ENCODE results near the gene DCP1B.

The DCP1B gene

GRCh38 chr12:1933342-1934051 lies 70.8 kb downstream of the DCP1B start:
- Histone ChIP-seq H3K36me3 (ENCODE audit: control insufficient read depth, insufficient read depth, low read length) (peaks cover 10% of the 10 kb centered on the region), H3K9me3 (ENCODE audit: control insufficient read depth, insufficient read depth, low read length) (no peaks in the 10 kb centered on the region), H3K9ac (ENCODE audit: low read depth, low read length) (peak overlapping the region; percentile 20; the same call in 1 of the 2 replicates), H3K27ac (ENCODE audit: low read depth, low read length) (no peak overlapping the region), H3K4me1 (ENCODE audit: control insufficient read depth, insufficient read depth, low read length) (no peaks in the 10 kb centered on the region), H3K4me3 (ENCODE audit: low read depth, low read length) (no peak overlapping the region), H3K27me3 (ENCODE audit: control insufficient read depth, insufficient read depth, low read length) (no peaks in the 10 kb centered on the region)

DNA sequence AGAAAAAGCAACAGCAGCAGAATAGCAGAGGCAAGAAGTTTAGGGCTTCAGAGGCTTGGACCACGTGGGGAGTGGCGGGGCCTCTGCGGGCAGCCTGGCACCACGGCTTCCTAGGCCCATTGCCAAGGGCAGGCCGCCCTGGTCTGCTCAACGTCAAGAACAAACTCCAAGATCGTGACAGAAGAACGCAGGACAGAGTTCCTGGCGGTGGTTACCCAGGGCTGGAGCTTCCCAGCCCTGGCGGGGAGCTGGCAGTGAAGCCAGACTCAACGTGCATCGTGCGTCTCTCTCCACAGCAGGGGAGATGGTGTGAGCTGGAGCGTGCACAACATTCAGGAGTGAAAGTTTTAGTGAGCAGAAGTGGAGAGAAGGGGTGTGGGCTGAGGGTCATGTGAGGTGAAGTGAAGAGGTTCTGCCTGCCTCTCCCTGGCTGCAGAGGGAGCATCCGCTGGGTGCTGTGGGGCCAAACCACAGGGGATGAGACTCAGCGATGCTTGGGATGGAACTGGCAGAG lies 71.9 kb downstream of the DCP1B start:
- Histone ChIP-seq H3K27me3 (ENCODE audit: control insufficient read depth, insufficient read depth, low read length) (no peaks in the 10 kb centered on the region), H3K4me1 (ENCODE audit: control insufficient read depth, insufficient read depth, low read length) (no peaks in the 10 kb centered on the region), H3K4me3 (ENCODE audit: low read depth, low read length) (no peak overlapping the region), H3K9me3 (ENCODE audit: control insufficient read depth, insufficient read depth, low read length) (no peaks in the 10 kb centered on the region), H3K36me3 (ENCODE audit: control insufficient read depth, insufficient read depth, low read length) (no peaks in the 10 kb centered on the region), H3K9ac (ENCODE audit: low read depth, low read length) (no peak overlapping the region), H3K27ac (ENCODE audit: low read depth, low read length) (no peak overlapping the region)

- no peak overlapping the region for H3K9ac ChIP-seq (ENCODE audit: low read depth, low read length)
- no peak overlapping the region for H3K4me3 ChIP-seq (ENCODE audit: low read depth, low read length)
- no peaks in the 10 kb centered on the region for H3K36me3 ChIP-seq (ENCODE audit: control insufficient read depth, insufficient read depth, low read length)
- no peak overlapping the region for H3K27ac ChIP-seq (ENCODE audit: low read depth, low read length)
- H3K9me3 ChIP-seq (ENCODE audit: control insufficient read depth, insufficient read depth, low read length): no peaks in the 10 kb centered on the region
- no peaks in the 10 kb centered on the region for H3K27me3 ChIP-seq (ENCODE audit: control insufficient read depth, insufficient read depth, low read length)
- no peaks in the 10 kb centered on the region for H3K4me1 ChIP-seq (ENCODE audit: control insufficient read depth, insufficient read depth, low read length)
These were observed 72.6 kb downstream of the DCP1B start for GRCh38 chr12:1931642-1932041.

DNA sequence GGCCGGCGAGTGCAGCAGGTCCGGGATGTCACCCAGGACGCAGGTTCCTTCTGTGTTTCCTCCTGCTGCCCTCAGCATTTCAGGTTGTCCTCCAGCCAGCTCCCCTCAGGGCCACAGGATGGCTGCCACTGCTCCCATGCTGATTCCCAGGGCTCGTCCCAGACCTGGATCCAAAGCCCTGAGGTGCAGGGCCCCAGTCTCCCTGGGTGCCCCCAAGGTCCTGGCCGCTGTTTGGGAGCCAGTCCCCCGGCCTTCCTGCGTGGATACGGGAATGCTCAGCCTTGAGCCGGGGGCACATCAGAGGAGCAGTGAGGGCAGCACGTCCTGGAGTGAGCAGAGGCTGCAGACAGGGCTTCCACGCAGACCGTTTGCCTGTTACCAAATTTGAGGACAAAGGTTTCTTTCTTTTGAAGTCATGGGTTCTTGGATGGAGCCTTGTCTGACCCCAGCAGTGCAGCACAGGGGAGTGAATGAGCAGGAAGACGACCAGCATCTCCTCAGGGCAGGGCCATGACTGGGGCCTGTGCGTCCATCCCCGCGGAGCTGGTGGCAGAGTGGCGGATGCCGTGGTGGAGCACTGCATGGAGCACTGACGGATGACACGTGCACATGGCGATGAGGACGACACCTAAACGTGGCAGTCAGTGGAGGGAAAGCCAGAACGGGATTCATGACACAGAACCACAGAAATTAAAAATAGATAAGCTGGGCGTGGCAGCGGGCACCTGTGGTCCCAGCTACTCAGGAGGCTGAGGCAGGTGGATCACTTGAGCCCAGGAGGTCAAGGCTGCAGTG lies 73.3 kb downstream of the DCP1B start:
- H3K9me3 ChIP-seq (ENCODE audit: control insufficient read depth, insufficient read depth, low read length): no peaks in the 10 kb centered on the region
- no peaks in the 10 kb centered on the region for H3K4me1 ChIP-seq (ENCODE audit: control insufficient read depth, insufficient read depth, low read length)
- no peak overlapping the region for H3K9ac ChIP-seq (ENCODE audit: low read depth, low read length)
- H3K4me3 ChIP-seq (ENCODE audit: low read depth, low read length): no peak overlapping the region
- H3K36me3 ChIP-seq (ENCODE audit: control insufficient read depth, insufficient read depth, low read length): no peaks in the 10 kb centered on the region
- no peaks in the 10 kb centered on the region for H3K27me3 ChIP-seq (ENCODE audit: control insufficient read depth, insufficient read depth, low read length)
- H3K27ac ChIP-seq (ENCODE audit: low read depth, low read length): no peak overlapping the region

DNA sequence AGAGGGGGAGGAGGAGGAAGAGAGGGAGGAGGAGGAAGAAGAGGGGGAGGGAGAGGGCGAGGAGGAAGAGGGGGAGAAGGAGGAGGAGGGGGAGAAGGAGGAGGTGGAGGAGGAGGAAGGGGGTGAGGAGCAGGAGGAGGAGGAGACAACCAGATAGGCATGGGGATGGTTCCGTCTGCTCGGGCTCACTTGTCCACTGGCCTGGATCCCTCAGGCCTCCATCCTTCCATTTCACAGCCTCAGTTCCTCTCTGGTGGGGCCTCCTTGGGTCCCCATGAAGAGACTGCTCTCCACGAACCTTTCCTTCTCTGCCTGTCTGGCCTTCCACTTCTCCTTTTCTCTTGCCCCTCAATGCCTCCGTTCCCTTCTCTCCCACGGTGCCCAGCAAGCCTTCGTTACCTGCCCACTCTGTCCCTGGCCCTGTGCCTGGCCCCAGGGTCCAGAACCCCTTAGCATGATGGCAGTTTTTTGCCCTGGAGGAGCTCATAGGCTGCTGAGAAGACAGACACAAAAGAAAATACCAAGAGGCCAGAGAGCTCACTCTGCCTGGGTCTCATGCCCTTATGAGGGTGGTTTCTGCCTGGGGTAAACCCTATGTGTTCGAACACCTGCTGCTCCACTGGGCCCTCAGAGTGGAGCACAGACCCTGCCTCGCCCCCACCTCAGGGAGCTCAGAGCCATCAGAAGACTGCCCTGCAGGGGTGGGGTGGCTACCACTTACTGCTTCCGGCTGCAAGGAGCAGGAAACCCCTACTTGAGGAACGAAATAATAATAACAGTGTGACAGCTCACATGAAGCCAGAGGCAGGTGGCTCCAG lies 74.1 kb downstream of the DCP1B start:
- no peak overlapping the region for H3K9ac ChIP-seq (ENCODE audit: low read depth, low read length)

DNA sequence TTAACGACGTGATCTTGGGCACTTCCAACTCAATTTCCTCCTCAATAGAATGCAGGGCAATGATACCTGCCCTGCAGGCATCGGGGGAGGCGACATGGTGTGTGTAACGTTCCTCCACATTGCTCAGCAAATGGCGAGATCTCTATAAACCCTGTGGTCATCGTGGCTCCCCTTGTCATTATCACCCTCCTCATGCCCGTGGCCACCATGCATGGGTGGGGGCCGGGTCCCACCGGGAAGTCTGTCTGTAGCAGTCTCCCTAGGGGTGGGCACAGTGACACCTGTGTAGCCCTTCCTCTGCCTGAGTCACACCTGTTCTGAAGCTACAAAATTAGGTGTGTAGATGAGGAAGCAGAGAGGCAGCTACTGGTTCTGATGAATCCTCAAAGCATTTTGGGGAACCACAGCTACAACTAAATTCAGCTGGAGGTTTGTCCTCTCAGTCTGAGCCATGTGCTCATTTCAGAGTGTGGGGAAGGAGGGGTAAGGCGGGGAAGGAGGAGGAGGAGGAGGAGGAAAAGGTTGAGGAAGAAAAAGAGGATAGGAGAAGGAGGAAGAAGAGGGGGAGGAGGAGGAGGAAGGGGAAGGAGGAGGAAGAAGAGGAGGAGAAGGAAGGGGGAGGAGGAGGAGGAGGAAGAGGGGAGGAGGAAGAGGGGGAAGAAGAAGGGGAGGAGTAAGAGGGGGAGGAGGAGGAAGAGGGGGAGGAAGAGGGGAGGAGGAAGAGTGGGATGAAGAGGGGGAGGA lies 74.8 kb downstream of the DCP1B start:
- no peaks in the 10 kb centered on the region for H3K9me3 ChIP-seq (ENCODE audit: control insufficient read depth, insufficient read depth, low read length)
- H3K4me3 ChIP-seq (ENCODE audit: low read depth, low read length): no peak overlapping the region
- no peaks in the 10 kb centered on the region for H3K27me3 ChIP-seq (ENCODE audit: control insufficient read depth, insufficient read depth, low read length)
- no peaks in the 10 kb centered on the region for H3K4me1 ChIP-seq (ENCODE audit: control insufficient read depth, insufficient read depth, low read length)
- H3K9ac ChIP-seq (ENCODE audit: low read depth, low read length): no peak overlapping the region
- no peak overlapping the region for H3K27ac ChIP-seq (ENCODE audit: low read depth, low read length)
- H3K36me3 ChIP-seq (ENCODE audit: control insufficient read depth, insufficient read depth, low read length): no peaks in the 10 kb centered on the region

More for the DNA sequence above, 74.1 kb downstream of the DCP1B start:
- Histone ChIP-seq H3K36me3 (ENCODE audit: control insufficient read depth, insufficient read depth, low read length) (no peaks in the 10 kb centered on the region), H3K27me3 (ENCODE audit: control insufficient read depth, insufficient read depth, low read length) (no peaks in the 10 kb centered on the region), H3K4me3 (ENCODE audit: low read depth, low read length) (no peak overlapping the region), H3K9me3 (ENCODE audit: control insufficient read depth, insufficient read depth, low read length) (no peaks in the 10 kb centered on the region), H3K4me1 (ENCODE audit: control insufficient read depth, insufficient read depth, low read length) (no peaks in the 10 kb centered on the region), H3K27ac (ENCODE audit: low read depth, low read length) (no peak overlapping the region)

- H3K4me1 ChIP-seq (ENCODE audit: control insufficient read depth, insufficient read depth, low read length): no peaks in the 10 kb centered on the region
These were observed 75.7 kb downstream of the DCP1B start for GRCh38 chr12:1928439-1929121.

DNA sequence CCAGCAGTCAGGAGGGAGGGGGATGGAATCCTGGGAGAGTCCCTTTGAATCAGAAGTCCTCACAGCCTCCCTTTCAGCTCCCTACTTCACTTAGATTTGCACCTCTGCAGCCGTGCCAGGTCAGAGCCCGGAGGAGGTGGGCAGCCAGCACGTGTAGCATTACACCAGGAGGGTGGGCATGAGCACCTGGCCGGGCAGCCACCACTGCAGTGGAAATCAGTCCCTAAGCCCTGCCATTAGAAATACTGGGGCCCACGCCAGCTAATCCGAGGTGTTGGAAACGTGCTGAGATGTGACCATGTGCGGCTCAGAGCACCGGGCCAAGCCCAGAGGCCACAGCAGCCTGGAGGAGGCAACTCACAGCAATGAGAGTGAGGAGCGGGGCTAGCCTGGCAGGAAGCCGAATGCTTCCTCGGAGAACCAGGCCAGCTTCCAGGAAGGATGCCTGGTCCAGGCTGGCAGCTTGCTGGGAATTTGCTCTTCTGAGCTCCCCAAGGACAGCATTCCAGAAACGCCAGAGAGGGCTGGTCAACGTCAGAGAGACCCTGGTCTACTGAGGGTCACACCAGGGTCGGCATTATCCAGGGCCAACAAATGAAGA lies 76.4 kb downstream of the DCP1B start:
- Histone ChIP-seq H3K9ac (ENCODE audit: low read depth, low read length) (no peak overlapping the region), H3K9me3 (ENCODE audit: control insufficient read depth, insufficient read depth, low read length) (no peaks in the 10 kb centered on the region), H3K27ac (ENCODE audit: low read depth, low read length) (no peak overlapping the region), H3K4me3 (ENCODE audit: low read depth, low read length) (no peak overlapping the region), H3K27me3 (ENCODE audit: control insufficient read depth, insufficient read depth, low read length) (no peaks in the 10 kb centered on the region), H3K4me1 (ENCODE audit: control insufficient read depth, insufficient read depth, low read length) (no peaks in the 10 kb centered on the region), H3K36me3 (ENCODE audit: control insufficient read depth, insufficient read depth, low read length) (no peaks in the 10 kb centered on the region)

More at GRCh38 chr12:1928439-1929121, 75.7 kb downstream of the DCP1B start:
- H3K4me3 ChIP-seq (ENCODE audit: low read depth, low read length): no peak overlapping the region
- H3K27me3 ChIP-seq (ENCODE audit: control insufficient read depth, insufficient read depth, low read length): no peaks in the 10 kb centered on the region
- H3K9ac ChIP-seq (ENCODE audit: low read depth, low read length): no peak overlapping the region
- no peaks in the 10 kb centered on the region for H3K9me3 ChIP-seq (ENCODE audit: control insufficient read depth, insufficient read depth, low read length)
- H3K27ac ChIP-seq (ENCODE audit: low read depth, low read length): no peak overlapping the region
- no peaks in the 10 kb centered on the region for H3K36me3 ChIP-seq (ENCODE audit: control insufficient read depth, insufficient read depth, low read length)

GRCh38 chr12:1927051-1927680 lies 77.1 kb downstream of the DCP1B start:
- Histone ChIP-seq H3K36me3 (ENCODE audit: control insufficient read depth, insufficient read depth, low read length) (no peaks in the 10 kb centered on the region), H3K9me3 (ENCODE audit: control insufficient read depth, insufficient read depth, low read length) (no peaks in the 10 kb centered on the region), H3K9ac (ENCODE audit: low read depth, low read length) (no peak overlapping the region), H3K4me3 (ENCODE audit: low read depth, low read length) (no peak overlapping the region), H3K27ac (ENCODE audit: low read depth, low read length) (no peak overlapping the region), H3K4me1 (ENCODE audit: control insufficient read depth, insufficient read depth, low read length) (no peaks in the 10 kb centered on the region), H3K27me3 (ENCODE audit: control insufficient read depth, insufficient read depth, low read length) (no peaks in the 10 kb centered on the region)

All from HUES48 (cell line).